GM18951 (cell line): Measurements from ENCODE around the gene APPL2.
"Not testable (repeated sequence)": the region's sequence is repeated elsewhere in the genome, so short reads cannot be mapped to it uniquely, and the experiment has no call there.

Source experiments
- POLR2A ChIP-seq: IDR thresholded peaks from 4 replicates; pipeline ENCODE4 v1.6.1; 2011; ENCODE audit warnings: mild to moderate bottlenecking; ENCODE audit not compliant: insufficient read length, insufficient read depth; ENCODE audit errors: extremely low read depth
- in situ Hi-C: fragments of 300-500 bp; cut with MboI; formaldehyde crosslinking; loops from one replicate; pipeline ENCODE4 v1.12.0; 2022; ENCODE audit warnings: low sequenced_read_pairs, mixed read lengths, inconsistent platforms; ENCODE audit not compliant: unreplicated experiment

The APPL2 gene

DNA sequence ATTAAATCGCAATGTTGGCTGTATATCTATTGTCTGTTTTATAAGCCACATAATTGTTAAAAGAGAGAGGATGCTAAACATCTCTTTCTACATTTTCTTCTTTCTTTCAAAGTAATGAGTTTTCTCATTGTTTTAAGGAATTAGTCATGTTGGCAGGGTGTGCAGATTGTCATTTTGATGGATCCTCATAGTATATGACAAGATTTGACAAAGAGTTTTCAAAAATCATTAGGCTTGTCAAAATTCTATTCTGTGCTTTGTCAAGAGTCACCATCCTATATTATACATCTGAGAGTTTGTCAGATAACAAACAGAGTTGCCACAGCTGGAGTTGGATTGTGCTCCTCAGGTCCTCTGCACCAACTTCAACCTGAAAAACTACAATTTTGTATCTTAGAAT lies 35.4 kb upstream of the APPL2 start:
- in situ Hi-C loops, result no loop called here
- no peak for TF ChIP-seq POLR2A

DNA sequence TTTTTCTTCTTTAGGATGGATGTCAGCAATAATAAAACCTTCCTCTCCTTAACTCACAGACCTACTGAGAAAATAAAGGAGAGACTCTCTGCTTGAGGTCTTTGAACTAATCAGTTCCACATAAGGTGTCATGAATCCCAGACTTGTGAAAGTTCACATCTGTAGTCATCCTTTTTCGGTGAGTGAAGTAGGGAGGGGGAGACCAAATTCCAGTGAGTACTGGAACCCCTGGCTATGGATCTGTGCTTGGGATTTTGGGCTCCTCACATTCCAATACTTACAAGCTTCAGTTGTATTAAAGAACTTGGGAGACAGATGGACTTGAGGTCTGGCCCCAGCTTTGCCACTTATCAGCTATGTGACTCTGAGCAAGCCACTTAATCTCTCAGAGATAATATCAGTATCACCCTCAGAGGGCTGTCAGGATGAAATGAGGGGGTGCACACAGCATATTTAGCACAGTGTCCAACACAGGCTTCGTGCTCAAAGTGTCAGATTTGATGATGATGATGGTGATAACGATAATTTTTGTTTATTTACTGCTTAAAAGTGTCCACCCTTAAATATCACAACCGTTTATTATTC lies 34.8 kb upstream of the APPL2 start:
- in situ Hi-C loops, result no loop called here
- no peak for TF ChIP-seq POLR2A

DNA sequence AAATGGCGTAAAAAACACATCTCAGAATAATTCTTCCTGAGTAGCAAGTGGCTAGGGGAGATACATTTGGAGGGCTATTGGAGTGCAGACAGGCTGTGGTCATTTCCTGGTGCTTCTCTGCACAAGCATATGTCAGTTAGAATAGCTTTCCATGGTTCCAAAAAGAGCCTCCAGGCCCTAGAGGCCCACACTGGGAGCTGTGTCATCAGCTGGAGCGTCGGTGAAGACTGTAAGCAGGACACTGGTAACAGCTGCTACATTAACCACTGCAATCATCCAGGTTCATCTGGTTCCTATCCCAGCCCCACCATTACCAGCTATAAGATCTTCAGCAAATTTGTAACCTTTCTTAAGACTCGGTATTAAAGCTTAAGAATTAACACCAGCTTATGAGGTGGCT lies 31.7 kb upstream of the APPL2 start:
- in situ Hi-C loops, result no loop called here
- no peak for TF ChIP-seq POLR2A

DNA sequence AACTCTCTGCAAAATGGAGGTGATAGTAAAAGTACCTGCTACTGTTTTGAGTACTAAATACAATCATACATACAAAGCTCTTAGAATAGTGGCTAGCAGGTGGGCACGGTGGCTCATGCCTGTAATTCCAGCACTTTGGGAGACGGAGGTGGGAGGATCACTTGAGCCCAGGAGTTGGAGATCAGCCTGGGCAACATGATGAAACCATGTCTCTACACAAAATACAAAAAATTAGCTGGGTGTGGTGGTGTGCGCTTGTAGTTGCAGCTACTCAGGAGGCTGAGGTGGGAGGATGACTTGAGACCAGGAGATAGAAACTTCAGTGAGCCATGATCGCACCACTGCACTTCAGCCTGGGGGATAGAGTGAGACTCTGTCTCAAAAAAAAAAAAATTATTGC lies 28.8 kb upstream of the APPL2 start:
- TF ChIP-seq POLR2A, result no peak
- in situ Hi-C loops, result no loop called here

DNA sequence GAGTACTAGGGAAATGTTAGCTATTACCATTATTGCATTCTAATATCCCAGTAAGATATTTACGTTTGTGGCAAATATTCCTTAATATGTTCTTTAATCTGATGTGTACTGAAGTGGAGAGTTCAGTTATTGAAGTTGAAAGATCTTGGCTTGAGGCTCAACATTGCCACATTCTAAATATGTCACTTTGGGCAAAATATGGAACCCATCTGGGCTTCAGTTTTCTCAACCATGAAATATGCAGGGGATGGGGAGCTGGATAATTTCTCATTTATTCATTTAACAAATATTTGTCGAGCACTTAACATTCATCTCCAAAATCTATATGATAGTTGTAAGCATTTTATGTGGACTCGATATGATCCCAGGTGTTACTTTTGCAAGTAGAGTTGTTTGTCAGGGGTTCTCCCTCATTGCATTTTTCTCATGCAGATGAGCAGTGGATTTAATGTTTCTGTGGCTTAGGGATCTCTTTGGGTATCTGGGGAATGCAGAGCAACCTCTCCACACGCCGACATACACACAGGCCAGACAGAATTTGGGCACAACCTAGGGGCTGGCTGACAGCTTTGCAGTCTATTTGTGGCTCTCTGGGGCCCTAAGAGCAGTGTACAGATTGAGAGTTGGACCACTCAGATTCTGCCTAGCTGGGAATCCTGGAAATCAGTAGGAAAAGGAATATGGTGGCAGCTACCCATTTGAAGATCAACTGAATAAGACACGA lies 26.6 kb upstream of the APPL2 start:
- TF ChIP-seq POLR2A, result no peak
- in situ Hi-C loops, result no loop called here

DNA sequence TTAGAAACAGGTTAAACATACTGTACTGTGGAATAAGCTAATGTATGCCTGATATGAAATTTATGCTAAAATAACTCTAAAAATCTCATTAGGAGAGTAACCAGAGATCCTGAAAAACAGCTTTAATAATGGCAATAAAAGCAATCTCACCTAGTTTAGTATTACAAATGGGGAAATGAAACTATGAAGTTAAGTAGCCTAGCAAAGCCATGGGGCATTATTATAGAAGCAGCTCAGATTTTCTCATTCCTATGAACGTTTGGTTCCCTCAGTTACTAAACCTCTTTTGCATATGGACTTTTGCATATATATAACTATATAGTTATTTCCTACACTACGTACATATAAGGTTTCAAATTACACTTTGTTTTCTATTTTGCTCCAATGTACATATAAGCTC lies 25.0 kb upstream of the APPL2 start:
- in situ Hi-C loops, result no loop called here
- no peak for TF ChIP-seq POLR2A

DNA sequence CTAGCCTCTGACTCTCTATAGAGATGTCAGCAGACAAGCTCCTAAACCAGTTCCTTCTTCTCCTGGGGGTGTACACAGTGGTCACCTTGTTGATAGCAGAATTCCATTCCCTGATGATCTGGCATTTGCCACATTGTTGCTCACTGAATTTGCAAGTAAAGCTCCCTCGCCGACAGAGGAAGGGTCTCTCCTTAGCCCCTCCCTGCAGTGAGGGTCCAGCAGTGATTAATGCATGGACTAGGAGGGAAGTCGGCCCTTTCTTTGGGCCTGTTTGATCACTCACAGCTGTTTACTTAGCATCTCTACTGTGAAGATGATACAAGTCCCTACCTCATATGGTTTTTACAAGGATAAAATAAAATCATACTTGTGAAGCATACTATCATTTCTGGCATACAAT lies 23.3 kb upstream of the APPL2 start:
- in situ Hi-C loops, result no loop called here
- TF ChIP-seq POLR2A, result no peak

DNA sequence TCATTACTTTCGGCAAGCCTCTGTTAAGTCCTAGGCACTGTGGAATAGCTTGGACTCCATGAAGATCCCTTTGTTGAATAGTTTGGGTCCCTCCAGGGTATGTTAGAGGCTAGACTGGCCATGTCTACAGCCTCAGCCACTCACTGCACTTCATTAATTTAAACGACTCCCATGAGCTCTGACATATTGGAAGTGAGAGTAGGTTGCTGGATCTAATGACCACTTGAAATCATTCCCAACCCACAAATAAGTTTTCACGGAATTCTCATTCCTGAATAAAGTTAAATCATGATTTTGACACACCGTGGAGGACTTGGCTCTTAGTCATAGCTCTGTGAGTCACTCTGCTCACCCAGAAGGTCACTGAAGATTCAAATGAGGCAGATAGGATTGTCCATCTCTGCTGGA lies 21.4 kb upstream of the APPL2 start:
- in situ Hi-C loops, result no loop called here
- no peak for TF ChIP-seq POLR2A

DNA sequence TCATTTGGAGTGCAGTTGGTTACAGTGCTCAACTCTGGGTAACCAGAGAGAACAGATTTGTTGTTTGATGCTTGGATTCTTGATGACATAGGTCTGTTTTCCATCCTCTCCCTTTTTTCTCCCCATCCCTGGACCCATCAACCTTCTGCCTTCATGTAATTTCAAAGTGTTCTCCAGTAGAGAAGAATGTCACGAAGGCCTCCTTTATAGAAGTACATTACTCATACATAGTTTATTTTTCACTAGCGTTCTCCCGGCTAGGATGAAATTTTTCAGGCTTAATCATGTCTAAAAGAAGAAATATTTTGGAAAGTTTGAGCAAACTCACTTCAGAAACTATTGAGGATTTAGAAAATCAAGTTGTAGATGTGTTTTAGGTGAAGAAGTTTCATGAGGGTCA lies 20.9 kb upstream of the APPL2 start:
- TF ChIP-seq POLR2A, result no peak
- in situ Hi-C loops, result no loop called here

DNA sequence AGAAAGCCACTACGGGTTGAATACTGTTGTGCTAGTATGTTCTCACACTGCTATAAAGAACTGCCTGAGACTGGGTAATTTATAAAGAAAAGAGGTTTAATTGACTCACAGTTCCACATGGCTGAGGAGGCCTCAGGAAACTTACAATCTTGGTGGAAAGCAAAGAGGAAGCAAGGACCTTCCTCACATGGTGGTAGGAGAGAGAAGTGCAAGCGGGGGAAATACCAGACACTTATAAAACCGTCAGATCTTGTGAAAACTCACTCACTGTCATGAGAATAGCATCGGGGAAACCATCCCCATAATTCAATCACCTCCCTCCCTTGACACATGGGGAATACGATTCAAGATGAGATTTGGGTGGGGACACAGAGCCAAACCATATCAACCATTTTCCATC lies 20.5 kb upstream of the APPL2 start:
- in situ Hi-C loops, result not testable (repeated sequence)

DNA sequence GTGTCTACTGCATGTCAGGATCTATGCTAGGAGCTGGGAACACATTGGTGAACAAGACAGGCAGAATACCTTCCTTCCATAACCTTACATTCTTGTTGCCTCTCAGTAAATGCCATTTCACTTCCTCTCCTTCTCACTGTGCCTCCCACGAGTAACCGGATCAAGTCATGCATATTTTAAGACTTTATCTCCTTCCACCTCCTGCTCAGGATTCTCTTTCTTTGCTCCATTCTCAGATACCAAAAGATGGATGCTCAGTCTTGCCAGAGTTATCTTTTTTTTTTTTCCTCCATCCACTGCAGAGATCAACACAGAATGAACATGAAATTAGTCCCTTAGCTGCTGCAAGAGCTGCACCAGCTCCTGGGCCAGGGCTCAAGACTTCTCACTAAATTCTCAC lies 20.0 kb upstream of the APPL2 start:
- in situ Hi-C loops, result no loop called here
- TF ChIP-seq POLR2A, result no peak

DNA sequence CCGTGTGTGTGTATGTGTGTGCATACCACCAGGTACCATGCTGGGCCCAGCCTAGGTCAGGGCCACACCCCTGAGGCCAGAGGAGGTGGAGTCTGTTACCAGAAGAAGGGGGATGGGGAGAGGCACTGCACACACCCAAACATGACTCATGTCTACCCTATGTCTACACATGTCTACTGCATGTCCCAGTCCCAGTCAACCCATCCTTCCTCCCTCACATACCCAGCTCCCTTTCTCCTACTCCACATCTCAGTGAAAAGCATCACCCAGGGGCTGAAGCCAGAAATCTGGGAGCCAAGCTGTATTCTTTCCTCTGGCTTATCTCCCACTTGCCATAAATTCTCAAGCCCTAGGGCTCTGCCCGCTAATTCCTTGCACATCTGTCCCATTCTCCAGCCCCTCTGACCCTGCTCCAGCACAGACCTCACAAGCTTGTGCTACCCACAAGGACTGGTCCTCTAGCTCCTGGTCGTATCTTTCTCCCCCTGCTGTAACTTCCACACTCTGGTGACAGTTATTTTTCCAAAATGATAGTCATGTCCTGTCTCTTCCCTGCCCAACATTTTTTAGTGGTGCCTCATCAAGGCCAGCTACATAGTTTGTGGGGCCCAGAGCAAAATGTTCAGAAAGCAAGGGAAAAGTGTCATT lies 18.0 kb upstream of the APPL2 start:
- in situ Hi-C loops, result no loop called here
- TF ChIP-seq POLR2A, result no peak

DNA sequence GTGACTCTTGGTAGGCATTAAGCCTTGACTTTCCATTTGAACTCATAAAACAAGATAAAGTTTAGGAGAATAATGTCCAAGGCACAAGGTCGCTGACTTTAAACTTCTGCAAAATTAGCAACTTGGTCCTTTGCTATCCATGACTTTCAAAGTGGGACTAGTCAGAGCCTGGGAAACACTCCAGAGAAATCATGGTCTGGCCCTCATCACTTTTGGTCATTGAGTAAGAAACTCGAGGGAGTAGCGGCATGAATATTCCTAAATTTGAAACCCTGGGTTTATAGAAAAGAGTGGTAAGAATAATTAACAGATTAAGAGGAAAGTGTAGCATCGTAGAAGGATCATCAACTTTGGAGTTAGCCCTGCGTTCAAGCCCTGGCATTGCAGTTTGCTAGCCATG lies 16.9 kb upstream of the APPL2 start:
- no peak for TF ChIP-seq POLR2A
- in situ Hi-C loops, result no loop called here

DNA sequence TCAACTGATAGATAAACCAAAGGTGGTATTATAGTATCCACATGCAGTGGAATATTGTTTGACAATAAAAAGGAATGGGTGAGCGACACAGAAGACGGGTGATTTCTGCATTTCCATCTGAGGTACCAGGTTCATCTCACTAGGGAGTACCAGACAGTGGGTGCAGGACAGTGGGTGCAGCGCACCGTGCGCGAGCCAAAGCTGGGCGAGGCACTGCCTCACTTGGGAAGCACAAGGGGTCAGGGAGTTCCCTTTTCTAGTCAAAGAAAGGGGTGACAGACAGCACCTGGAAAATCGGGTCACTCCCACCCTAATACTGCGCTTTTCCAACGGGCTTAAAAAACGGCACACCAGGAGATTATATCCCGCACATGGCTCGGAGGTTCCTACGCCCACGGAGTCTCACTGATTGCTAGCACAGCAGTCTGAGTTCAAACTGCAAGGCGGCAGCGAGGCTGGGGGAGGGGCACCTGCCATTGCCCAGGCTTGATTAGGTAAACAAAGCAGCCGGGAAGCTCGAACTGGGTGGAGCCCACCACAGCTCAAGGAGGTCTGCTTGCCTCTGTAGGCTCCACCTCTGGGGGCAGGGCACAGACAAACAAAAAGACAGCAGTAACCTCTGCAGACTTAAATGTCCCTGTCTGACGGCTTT lies 9.9 kb upstream of the APPL2 start:
- in situ Hi-C loops, result not testable (repeated sequence)
